Measurements from ENCODE around the gene SRRD.

GRCh38 chr22:26460202-26460601 lies 23.5 kb upstream of the SRRD start:
- TF ChIP-seq, protein P1, sequence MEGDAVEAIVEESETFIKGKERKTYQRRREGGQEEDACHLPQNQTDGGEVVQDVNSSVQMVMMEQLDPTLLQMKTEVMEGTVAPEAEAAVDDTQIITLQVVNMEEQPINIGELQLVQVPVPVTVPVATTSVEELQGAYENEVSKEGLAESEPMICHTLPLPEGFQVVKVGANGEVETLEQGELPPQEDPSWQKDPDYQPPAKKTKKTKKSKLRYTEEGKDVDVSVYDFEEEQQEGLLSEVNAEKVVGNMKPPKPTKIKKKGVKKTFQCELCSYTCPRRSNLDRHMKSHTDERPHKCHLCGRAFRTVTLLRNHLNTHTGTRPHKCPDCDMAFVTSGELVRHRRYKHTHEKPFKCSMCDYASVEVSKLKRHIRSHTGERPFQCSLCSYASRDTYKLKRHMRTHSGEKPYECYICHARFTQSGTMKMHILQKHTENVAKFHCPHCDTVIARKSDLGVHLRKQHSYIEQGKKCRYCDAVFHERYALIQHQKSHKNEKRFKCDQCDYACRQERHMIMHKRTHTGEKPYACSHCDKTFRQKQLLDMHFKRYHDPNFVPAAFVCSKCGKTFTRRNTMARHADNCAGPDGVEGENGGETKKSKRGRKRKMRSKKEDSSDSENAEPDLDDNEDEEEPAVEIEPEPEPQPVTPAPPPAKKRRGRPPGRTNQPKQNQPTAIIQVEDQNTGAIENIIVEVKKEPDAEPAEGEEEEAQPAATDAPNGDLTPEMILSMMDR (IDR thresholded peaks at IDR 0.05) = no peak
- TF ChIP-seq POLR2A (IDR thresholded peaks at IDR 0.05) = no peak
- no peak for TF ChIP-seq POLR2AphosphoS5 (IDR thresholded peaks at IDR 0.05)
- no peak for TF ChIP-seq EP300 (IDR thresholded peaks at IDR 0.05)

Measured in suprapubic skin (tissue), 4 donors.